Brain microvascular endothelial cell (primary cell): ENCODE measurements around the gene NOS1.

Experiments used
- DNase-seq: peaks from one replicate; pipeline ENCODE4 v3.0.0-alpha.2; 2020
- H3K27ac ChIP-seq: fragments of 250-450 bp; sonication (Bioruptor Pico); 2 replicates; pipeline ENCODE4 v1.5.1; 2020; ENCODE audit warnings: mild to moderate bottlenecking, moderate library complexity
- H3K27me3 ChIP-seq: fragments of 250-450 bp; sonication (Bioruptor Pico); replicated peaks from 2 replicates; pipeline ENCODE4 v1.5.1; 2020; ENCODE audit warnings: mild to moderate bottlenecking
- H3K36me3 ChIP-seq: fragments of 250-450 bp; sonication (Bioruptor Pico); replicated peaks from 2 replicates; pipeline ENCODE4 v1.5.1; 2020; ENCODE audit warnings: mild to moderate bottlenecking
- H3K4me3 ChIP-seq: 2 replicates; pipeline ENCODE4 v1.5.1; 2011; ENCODE audit warnings: low read depth, mild to moderate bottlenecking, control low read depth, low read length, moderate library complexity
- CTCF ChIP-seq: IDR thresholded peaks from 2 replicates; pipeline ENCODE4 v1.5.1; 2011; ENCODE audit warnings: low read depth, mild to moderate bottlenecking, moderate library complexity, low read length, control low read depth, inconsistent platforms; ENCODE audit errors: missing control alignments
- in situ Hi-C: cut with HindIII; loops from 2 replicates; pipeline ENCODE4 v1.10.0; 2017; ENCODE audit warnings: low sequenced_read_pairs, low pct_ligation_motif_present

The NOS1 gene

DNA sequence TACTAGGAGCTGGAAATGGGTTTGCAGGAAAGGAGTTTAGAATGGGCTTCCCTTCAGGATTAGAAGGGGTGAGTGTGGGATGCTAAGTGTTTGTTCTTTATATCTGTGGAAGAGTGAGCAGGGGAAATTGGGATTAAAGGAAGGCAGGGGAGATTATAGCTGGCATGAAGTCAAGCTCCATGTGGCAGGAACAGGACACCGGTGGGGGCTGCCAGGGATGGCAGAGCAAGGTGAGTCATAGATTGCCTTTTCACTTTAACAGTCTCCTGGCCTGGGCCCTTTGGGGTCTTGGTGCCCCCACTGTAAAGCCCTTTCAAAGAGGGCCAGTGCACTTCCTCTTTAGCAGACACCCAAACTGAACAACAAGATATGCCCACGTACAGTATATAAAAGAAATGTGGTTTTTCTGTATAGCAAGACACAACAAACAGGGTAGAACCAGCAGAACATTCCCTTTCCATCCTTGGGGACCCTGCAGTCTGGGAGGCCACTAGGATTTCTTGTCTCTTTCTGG is 148.1 kb downstream of the NOS1 start:
- TF ChIP-seq CTCF = no peak
- DNase-seq = no peak
- H3K36me3 ChIP-seq = no peaks in the 10 kb centered on the region
- in situ Hi-C loops = no loop called here
- H3K27me3 ChIP-seq = no peaks in the 10 kb centered on the region
- H3K27ac ChIP-seq = no peak overlapping the region
- H3K4me3 ChIP-seq = no peak overlapping the region

DNA sequence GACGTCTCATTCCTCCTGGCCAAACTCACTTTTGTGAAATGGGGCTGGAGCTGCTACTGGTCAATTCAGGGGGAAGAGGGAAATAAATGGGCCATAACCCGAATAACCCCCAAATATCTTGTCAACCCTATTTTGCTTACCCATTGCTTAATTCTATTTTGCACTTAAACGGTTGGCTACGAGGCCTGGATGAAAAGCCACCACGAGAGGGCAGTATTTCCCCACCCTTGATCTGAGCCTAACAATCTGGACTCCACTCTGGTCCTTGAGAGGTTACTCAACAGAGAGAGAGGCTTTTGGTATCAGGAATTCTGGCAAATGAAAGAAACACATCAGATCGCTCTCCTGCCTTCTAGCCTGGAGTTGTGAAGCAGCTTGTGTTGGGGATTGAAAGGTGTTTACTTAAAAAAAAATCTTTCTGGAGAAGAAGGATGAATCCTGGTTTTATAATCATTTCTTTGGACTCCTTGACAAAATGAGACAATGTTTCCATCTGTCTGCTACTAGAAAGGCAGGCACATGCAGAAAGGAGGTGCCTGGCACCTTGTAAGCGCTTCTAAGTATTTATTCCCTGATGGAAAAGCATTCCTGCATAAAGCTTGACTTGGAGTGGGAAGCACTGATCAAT is 148.7 kb downstream of the NOS1 start:
- Histone ChIP-seq H3K36me3 (no peaks in the 10 kb centered on the region), H3K27me3 (no peaks in the 10 kb centered on the region), H3K27ac (no peak overlapping the region), H3K4me3 (no peak overlapping the region)
- peak; percentile 81 for DNase-seq
- in situ Hi-C loops = no loop called here
- TF ChIP-seq CTCF = peak; percentile 92

- in situ Hi-C loops = no loop called here
Observed at GRCh38 chr12:117210266-117210918, 151.0 kb downstream of the NOS1 start.

DNA sequence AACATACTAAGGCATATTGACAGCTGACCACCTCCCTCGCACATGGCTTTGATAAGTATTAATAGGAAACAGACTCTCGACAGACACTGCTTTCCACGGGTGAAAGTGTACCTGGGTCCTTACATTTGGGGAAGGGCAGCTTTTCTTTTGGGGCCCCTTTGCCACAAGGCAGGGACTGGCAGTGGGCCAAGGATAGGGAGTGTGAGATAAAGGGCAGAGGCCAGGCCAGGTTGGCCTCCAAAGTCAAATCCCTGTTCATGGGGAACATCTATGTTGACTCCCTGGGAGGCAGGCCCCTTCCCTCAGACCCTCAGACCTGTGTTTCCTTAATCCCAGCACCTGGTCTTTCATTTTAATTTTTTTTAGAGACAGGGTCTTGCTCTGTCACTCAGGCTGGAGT is 151.8 kb downstream of the NOS1 start:
- no peak overlapping the region for H3K27ac ChIP-seq
- H3K4me3 ChIP-seq = no peak overlapping the region
- no peaks in the 10 kb centered on the region for H3K27me3 ChIP-seq
- DNase-seq = no peak
- TF ChIP-seq CTCF = no peak
- no peaks in the 10 kb centered on the region for H3K36me3 ChIP-seq
- in situ Hi-C loops = no loop called here

More at GRCh38 chr12:117210266-117210918, 151.0 kb downstream of the NOS1 start:
- Histone ChIP-seq H3K4me3 (no peak overlapping the region), H3K27ac (no peak overlapping the region), H3K36me3 (no peaks in the 10 kb centered on the region), H3K27me3 (no peaks in the 10 kb centered on the region)
- DNase-seq = no peak
- no peak for TF ChIP-seq CTCF

DNA sequence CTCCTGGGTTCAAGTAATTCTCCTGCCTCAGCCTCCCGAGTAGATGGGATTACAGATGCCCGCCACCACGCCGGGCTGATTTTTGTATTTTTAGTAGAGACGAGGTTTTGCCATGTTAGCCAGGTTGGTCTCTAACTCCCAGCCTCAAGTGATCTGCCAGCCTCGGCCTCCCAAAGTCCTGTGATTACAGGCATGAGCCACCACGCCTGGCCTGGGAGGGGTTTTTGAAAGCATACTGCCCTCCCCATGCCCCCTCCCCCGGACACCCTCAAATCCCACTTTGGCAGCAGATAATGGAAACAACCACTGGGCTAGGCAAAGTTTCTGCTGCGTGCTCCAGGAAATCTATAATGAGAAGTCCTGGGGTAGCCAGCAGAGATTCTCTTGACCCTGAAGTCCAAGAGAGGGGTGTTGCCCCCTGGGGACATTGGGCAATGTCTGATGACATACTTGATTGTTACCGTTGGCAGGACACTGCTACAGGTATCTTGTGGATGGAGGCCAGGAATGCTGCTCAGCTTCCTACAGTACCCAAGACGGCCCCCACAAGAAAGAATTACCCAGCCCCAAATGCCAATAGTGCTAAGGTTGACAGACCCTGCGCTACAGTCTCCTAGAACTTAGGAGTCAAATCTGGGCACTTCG is 152.5 kb downstream of the NOS1 start:
- DNase-seq = no peak
- in situ Hi-C loops = no loop called here
- TF ChIP-seq CTCF = no peak

More for the DNA sequence above, 152.5 kb downstream of the NOS1 start:
- H3K4me3 ChIP-seq = no peak overlapping the region
- no peak overlapping the region for H3K27ac ChIP-seq
- H3K36me3 ChIP-seq = no peaks in the 10 kb centered on the region
- no peaks in the 10 kb centered on the region for H3K27me3 ChIP-seq
